HepG2 (cell line): ENCODE measurements around the gene CPNE8. TPM values are rescaled to one million over a fixed set of nuclear protein-coding genes. Genes with fewer than 3 reads are reported as not detected.

Source experiments
- ATAC-seq: fragments of 200-7000 bp; cut with Tn5 transposase; 3 replicates; pipeline ENCODE4 v1.9.1; 2020; ENCODE audit warnings: mild to moderate bottlenecking, moderate library complexity
- BruUV-seq: library from RNA; stranded (reverse); fragments of 400-500 nt; replicated peaks from 2 replicates; lab custom pipeline; 2021; lab: Mats Ljungman, UMichigan
- CTCF ChIA-PET: fragments of 300-600 bp; formaldehyde crosslinking; extraction: SDS; loops from one replicate; lab custom pipeline; 2021; ENCODE audit warnings: low total read pairs, inconsistent platforms, low intra/inter-chr PET ratio; lab: Yijun Ruan, JAX
- POLR2A ChIA-PET: fragments of 350-600 bp; sonication (Branson Sonifier 250); formaldehyde crosslinking; loops from one replicate; lab custom pipeline; 2020; ENCODE audit warnings: antibody characterized with exemption, inconsistent platforms; lab: Yijun Ruan, JAX
- DNase-seq: peaks from one replicate; pipeline ENCODE4 v3.0.0-alpha.2; 2015; ENCODE audit warnings: low spot score
- FAIRE-seq: peaks from 3 replicates; lab custom pipeline; 2011; peaks lifted over from hg19 to GRCh38; lab: Jason Lieb, UNC
- H2AFZ ChIP-seq: one replicate; pipeline ENCODE4 v1.6.1; 2011; ENCODE audit warnings: low read length, inconsistent platforms
- H3K27ac ChIP-seq: fragments of 300-600 bp; 3 replicates; pipeline ENCODE4 v1.8.0; 2011; ENCODE audit warnings: mixed run types, mild to moderate bottlenecking, mixed read lengths, low read length, inconsistent platforms; ENCODE audit not compliant: insufficient read depth; ENCODE audit errors: extremely low read length
- H3K27me3 ChIP-seq, 2 experiments: fragments of 200-600 bp in 1 of 2; 2 replicates in 1 of 2; 3 replicates in 1 of 2; pipeline versions ENCODE4 v1.6.0 to v1.8.0; 2011; ENCODE audit warnings: low read length in 2 of 2, mild to moderate bottlenecking in 2 of 2, moderate library complexity in 2 of 2, inconsistent platforms in 1 of 2; ENCODE audit not compliant: insufficient read depth in 2 of 2, control insufficient read depth in 1 of 2
- H3K36me3 ChIP-seq, 2 experiments: fragments of 200-600 bp in 1 of 2; replicated peaks in 1 of 2; 2 replicates in 1 of 2; 3 replicates in 1 of 2; pipeline versions ENCODE4 v1.5.1 to v1.8.0; 2011; ENCODE audit warnings: low read length in 2 of 2, inconsistent platforms in 1 of 2; ENCODE audit not compliant: insufficient read depth in 2 of 2, control insufficient read depth in 1 of 2
- H3K4me1 ChIP-seq: 2 replicates; pipeline ENCODE4 v1.5.1; 2012; ENCODE audit warnings: low read length, inconsistent platforms; ENCODE audit not compliant: insufficient read depth
- H3K4me2 ChIP-seq: 2 replicates; pipeline ENCODE4 v1.6.0; 2011; ENCODE audit warnings: low read depth, low read length, inconsistent platforms
- H3K4me3 ChIP-seq, 3 experiments: fragments of 200-600 bp in 1 of 3; sonication (generic), shearing (Covaris generic) in 1 of 3; replicated peaks in 1 of 3; 2 replicates each; pipeline ENCODE4 v1.5.1; 2011 to 2016; ENCODE audit warnings: low read length in 3 of 3, inconsistent platforms in 2 of 3, low read depth in 2 of 3, mild to moderate bottlenecking in 2 of 3, control low read depth in 1 of 3, mixed read lengths in 1 of 3; ENCODE audit not compliant: insufficient read depth in 1 of 3
- H3K79me2 ChIP-seq: one replicate; pipeline ENCODE4 v1.6.1; 2011; ENCODE audit warnings: low read length, inconsistent platforms; ENCODE audit not compliant: insufficient read depth
- H3K9ac ChIP-seq: 2 replicates; pipeline ENCODE4 v1.6.0; 2011; ENCODE audit warnings: mild to moderate bottlenecking, low read depth, low read length, inconsistent platforms; ENCODE audit not compliant: insufficient read depth
- H3K9me3 ChIP-seq: 2 replicates; pipeline ENCODE4 v1.5.1; 2012; ENCODE audit warnings: mild to moderate bottlenecking, low read length
- H4K20me1 ChIP-seq: 2 replicates; pipeline ENCODE4 v1.6.0; 2011; ENCODE audit warnings: inconsistent platforms, mild to moderate bottlenecking, low read length, moderate library complexity; ENCODE audit not compliant: insufficient read depth
- ATAD3A ChIP-seq: sonication (generic); formaldehyde crosslinking; IDR thresholded peaks from 2 replicates; pipeline ENCODE4 v1.4.0; 2020; ENCODE audit warnings: missing genetic modification reagents
- FOSL2 ChIP-seq: sonication (generic); formaldehyde crosslinking; IDR thresholded peaks from 2 replicates; pipeline ENCODE4 v1.4.0; 2020; ENCODE audit warnings: missing genetic modification reagents
- FOXP4 ChIP-seq: sonication (generic); formaldehyde crosslinking; IDR thresholded peaks from 2 replicates; pipeline ENCODE4 v1.4.0; 2020; ENCODE audit warnings: missing genetic modification reagents
- HIVEP1 ChIP-seq: sonication (generic); formaldehyde crosslinking; IDR thresholded peaks from 2 replicates; pipeline ENCODE4 v1.4.0; 2020; ENCODE audit warnings: mild to moderate bottlenecking, missing genetic modification reagents
- HOXA7 ChIP-seq: sonication (generic); formaldehyde crosslinking; IDR thresholded peaks from 2 replicates; pipeline ENCODE4 v1.8.1; 2022; ENCODE audit warnings: mild to moderate bottlenecking, missing genetic modification reagents, moderate library complexity
- ZBTB10 ChIP-seq: sonication (generic); formaldehyde crosslinking; IDR thresholded peaks from 2 replicates; pipeline ENCODE4 v1.4.0; 2020; ENCODE audit warnings: missing genetic modification reagents, borderline replicate concordance
- ZBTB14 ChIP-seq: sonication (generic); formaldehyde crosslinking; IDR thresholded peaks from 2 replicates; pipeline ENCODE4 v1.4.0; 2020; ENCODE audit warnings: missing genetic modification reagents
- ZNF263 ChIP-seq: sonication (generic); formaldehyde crosslinking; IDR thresholded peaks from 2 replicates; pipeline ENCODE4 v1.4.0; 2020; ENCODE audit warnings: missing genetic modification reagents
- ZNF713 ChIP-seq: sonication (generic); formaldehyde crosslinking; IDR thresholded peaks from 2 replicates; pipeline ENCODE4 v1.4.0; 2020; ENCODE audit warnings: mild to moderate bottlenecking, missing genetic modification reagents
- ZNF746 ChIP-seq: sonication (generic); formaldehyde crosslinking; IDR thresholded peaks from 2 replicates; pipeline ENCODE4 v1.8.0; 2022; ENCODE audit warnings: mild to moderate bottlenecking, missing genetic modification reagents
- ZNF766 ChIP-seq: sonication (generic); formaldehyde crosslinking; IDR thresholded peaks from 2 replicates; pipeline ENCODE4 v1.5.0; 2020; ENCODE audit warnings: missing genetic modification reagents, borderline replicate concordance
- ZNF839 ChIP-seq: sonication (generic); formaldehyde crosslinking; IDR thresholded peaks from 2 replicates; pipeline ENCODE4 v1.4.0; 2020; ENCODE audit warnings: missing genetic modification reagents, mild to moderate bottlenecking, borderline replicate concordance
- ZSCAN31 ChIP-seq: sonication (generic); formaldehyde crosslinking; IDR thresholded peaks from 2 replicates; pipeline ENCODE4 v1.5.0; 2020; ENCODE audit warnings: low read depth, mild to moderate bottlenecking, missing genetic modification reagents
- WGBS: methylation state at CpG from one replicate; pipeline ENCODE4 v1.1.6; 2017; ENCODE audit warnings: low lambda C conversion rate; 5-methylcytosine and 5-hydroxymethylcytosine counted together
- in situ Hi-C: cut with HindIII; loops from 2 replicates; pipeline ENCODE4 v1.10.0; 2017; ENCODE audit warnings: low pct_unique_long_range_greater_than_20kb; ENCODE audit not compliant: extremely low pct_ligation_motif_present
- intact Hi-C: fragments of 100-400 bp; cut with micrococcal nuclease; formaldehyde crosslinking; loops from one replicate; pipeline ENCODE4 v1.10.0; 2022; ENCODE audit not compliant: unreplicated experiment
- polyA plus RNA-seq, 8 experiments: library from polyadenylated mRNA; depleted of rRNA in 3 of 8; stranded (reverse) in 7 of 8; unstranded in 1 of 8; fragments of >200 nt; fragmentation: Illumina TruSeq in 4 of 8; extraction: Trizol in 4 of 8; gene quantifications; 2 replicates each; pipeline versions ENCODE4 v1.2.1 to v1.2.3, GENCODE V29; 2011 to 2016; ENCODE audit warnings: low read depth in 4 of 8, missing spikeins in 1 of 8, mixed read lengths in 1 of 8; ENCODE audit not compliant: insufficient read depth in 1 of 8
- total RNA-seq, 5 experiments: library from RNA; depleted of rRNA; stranded (reverse); fragments of >200 nt; fragmentation: Illumina TruSeq; extraction: Trizol; gene quantifications; 2 replicates each; pipeline ENCODE4 v1.2.3, GENCODE V29; 2016; ENCODE audit warnings: low read depth in 1 of 5
- TF ChIP-seq, protein P1 (sequence below): sonication (generic); formaldehyde crosslinking; IDR thresholded peaks from 2 replicates; pipeline ENCODE4 v1.9.0; 2021; ENCODE audit warnings: missing genetic modification reagents, borderline replicate concordance

The CPNE8 gene
- total and polyA plus RNA-seq, 2 of the 13 experiments (the other 11 are each of a cell fraction or from before 2014, with no cell fraction given) = 2.4 to 2.7 TPM

DNA sequence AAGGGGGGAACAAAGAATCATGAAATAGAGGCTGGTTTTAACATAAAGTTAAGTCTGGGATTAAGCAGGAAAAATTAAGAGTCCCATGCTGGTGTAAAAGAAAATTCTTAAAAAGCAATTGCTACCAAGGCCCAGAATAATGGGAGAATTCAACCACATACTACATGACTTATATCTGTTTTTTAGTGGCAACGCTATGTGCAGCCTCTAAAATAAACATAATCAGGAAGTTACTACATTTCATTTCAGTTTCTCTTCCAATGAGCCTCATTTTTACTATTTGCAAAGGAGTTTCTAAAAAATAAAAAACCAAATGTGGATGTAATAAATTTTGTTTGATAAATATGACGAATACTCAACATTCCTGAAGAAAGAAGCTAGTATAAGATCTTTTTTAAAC lies 58.1 kb downstream of the CPNE8 start:
- no peak for FAIRE-seq
- H3K27me3 ChIP-seq = no peaks in the 10 kb centered on the region
- H2AFZ ChIP-seq = no peak overlapping the region
- H3K4me1 ChIP-seq = no peaks in the 10 kb centered on the region
- POLR2A ChIA-PET = no interaction called here
- no peak overlapping the region for H3K4me2 ChIP-seq
- H3K9me3 ChIP-seq = no peaks in the 10 kb centered on the region
- no peaks in the 10 kb centered on the region for H3K36me3 ChIP-seq
- TF ChIP-seq ZNF766 = no peak
- no peak for TF ChIP-seq ATAD3A (CRISPR knock-in tag)
- no peak for TF ChIP-seq ZSCAN31 (CRISPR knock-in tag)
- no peak for TF ChIP-seq FOXP4
- TF ChIP-seq ZNF839 (CRISPR knock-in tag) = no peak
- no peak for TF ChIP-seq ZNF746 (CRISPR knock-in tag)
- no peak for TF ChIP-seq ZBTB10 (CRISPR knock-in tag)
- TF ChIP-seq HIVEP1 (CRISPR knock-in tag) = no peak
- no peak for TF ChIP-seq ZNF263 (CRISPR knock-in tag)
- no peak for TF ChIP-seq HOXA7 (CRISPR knock-in tag)
- no peak for TF ChIP-seq ZBTB14 (CRISPR knock-in tag)
- no peak for TF ChIP-seq ZNF713
- TF ChIP-seq, protein P1, sequence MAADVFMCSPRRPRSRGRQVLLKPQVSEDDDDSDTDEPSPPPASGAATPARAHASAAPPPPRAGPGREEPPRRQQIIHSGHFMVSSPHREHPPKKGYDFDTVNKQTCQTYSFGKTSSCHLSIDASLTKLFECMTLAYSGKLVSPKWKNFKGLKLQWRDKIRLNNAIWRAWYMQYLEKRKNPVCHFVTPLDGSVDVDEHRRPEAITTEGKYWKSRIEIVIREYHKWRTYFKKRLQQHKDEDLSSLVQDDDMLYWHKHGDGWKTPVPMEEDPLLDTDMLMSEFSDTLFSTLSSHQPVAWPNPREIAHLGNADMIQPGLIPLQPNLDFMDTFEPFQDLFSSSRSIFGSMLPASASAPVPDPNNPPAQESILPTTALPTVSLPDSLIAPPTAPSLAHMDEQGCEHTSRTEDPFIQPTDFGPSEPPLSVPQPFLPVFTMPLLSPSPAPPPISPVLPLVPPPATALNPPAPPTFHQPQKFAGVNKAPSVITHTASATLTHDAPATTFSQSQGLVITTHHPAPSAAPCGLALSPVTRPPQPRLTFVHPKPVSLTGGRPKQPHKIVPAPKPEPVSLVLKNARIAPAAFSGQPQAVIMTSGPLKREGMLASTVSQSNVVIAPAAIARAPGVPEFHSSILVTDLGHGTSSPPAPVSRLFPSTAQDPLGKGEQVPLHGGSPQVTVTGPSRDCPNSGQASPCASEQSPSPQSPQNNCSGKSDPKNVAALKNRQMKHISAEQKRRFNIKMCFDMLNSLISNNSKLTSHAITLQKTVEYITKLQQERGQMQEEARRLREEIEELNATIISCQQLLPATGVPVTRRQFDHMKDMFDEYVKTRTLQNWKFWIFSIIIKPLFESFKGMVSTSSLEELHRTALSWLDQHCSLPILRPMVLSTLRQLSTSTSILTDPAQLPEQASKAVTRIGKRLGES (CRISPR knock-in tag) = no peak
- no peak for TF ChIP-seq FOSL2 (CRISPR knock-in tag)
- in situ Hi-C loops = no loop called here
- no TSS peak for BruUV-seq
- CTCF ChIA-PET = no interaction called here
- intact Hi-C loops = no loop called here
- ATAC-seq = no peak
- H3K27ac ChIP-seq = no peak overlapping the region
- no peaks in the 10 kb centered on the region for H3K79me2 ChIP-seq
- 70% methylated on average over 2 of the region's 2 CpGs for WGBS
- no peak for DNase-seq
- H3K4me3 ChIP-seq = no peak overlapping the region
- no peak overlapping the region for H3K9ac ChIP-seq
- no peaks in the 10 kb centered on the region for H4K20me1 ChIP-seq
